NCI-H1105 (cell line): ENCODE data around the gene S1PR3.

ENCODE experiments used
- DNase-seq: peaks from one replicate; lab custom pipeline; 2025; lab: John Stamatoyannopoulos, UW

S1PR3 gene

GRCh38 chr9:88969646-88970373, 21.5 kb upstream of the S1PR3 start:
- no peak for DNase-seq

GRCh38 chr9:88971131-88971960, 19.9 kb upstream of the S1PR3 start:
- DNase-seq, result no peak

GRCh38 chr9:88972401-88972800, 18.9 kb upstream of the S1PR3 start:
- DNase-seq, result no peak

GRCh38 chr9:88973281-88974045, 17.8 kb upstream of the S1PR3 start:
- no peak for DNase-seq

GRCh38 chr9:88974641-88975040, 16.6 kb upstream of the S1PR3 start:
- DNase-seq, result no peak

- DNase-seq, result no peak
Measured at GRCh38 chr9:88975966-88976889, 15.0 kb upstream of the S1PR3 start.

GRCh38 chr9:88976890-88977257, 14.4 kb upstream of the S1PR3 start:
- no peak for DNase-seq

GRCh38 chr9:88978034-88978433, 13.2 kb upstream of the S1PR3 start:
- DNase-seq, result no peak

- DNase-seq, result no peak
Measured at GRCh38 chr9:88979021-88979420, 12.2 kb upstream of the S1PR3 start.

- no peak for DNase-seq
Measured at GRCh38 chr9:88979791-88980190, 11.5 kb upstream of the S1PR3 start.

GRCh38 chr9:88980740-88981203, 10.5 kb upstream of the S1PR3 start:
- no peak for DNase-seq

- DNase-seq, result no peak
Measured at GRCh38 chr9:88983865-88984542, 7.3 kb upstream of the S1PR3 start.

GRCh38 chr9:88984543-88984883, 6.8 kb upstream of the S1PR3 start:
- no peak for DNase-seq

- DNase-seq, result no peak
Measured at GRCh38 chr9:88985616-88986015, 5.7 kb upstream of the S1PR3 start.

GRCh38 chr9:88986776-88987175, 4.5 kb upstream of the S1PR3 start:
- DNase-seq, result no peak

- DNase-seq, result no peak
Measured at GRCh38 chr9:88987661-88988060, 3.6 kb upstream of the S1PR3 start.

GRCh38 chr9:88988796-88989641, 2.2 kb upstream of the S1PR3 start:
- no peak for DNase-seq

- DNase-seq, result no peak
Measured at GRCh38 chr9:88990041-88990728, 1.1 kb upstream of the S1PR3 start.

GRCh38 chr9:88990729-88991065, 571 bp upstream of the S1PR3 start:
- DNase-seq, result no peak

GRCh38 chr9:88992556-88992955, 1.3 kb downstream of the S1PR3 start:
- no peak for DNase-seq
